Smooth muscle cell (in vitro differentiated cells): ENCODE data around the gene STAB1. TPM values are rescaled to one million over a fixed set of nuclear protein-coding genes. Genes with fewer than 3 reads are reported as not detected.

ENCODE experiments used
- DNase-seq: peaks from one replicate; lab custom pipeline; 2025; ENCODE audit not compliant: unreplicated experiment; lab: John Stamatoyannopoulos, UW
- H2AFZ ChIP-seq: fragments of 200-600 bp; sonication (generic); 2 replicates; pipeline ENCODE4 v1.6.0; 2016; ENCODE audit warnings: antibody characterized with exemption, low read depth, mild to moderate bottlenecking
- H3F3A ChIP-seq: fragments of 200-600 bp; sonication (generic); 2 replicates; pipeline ENCODE4 v1.6.0; 2017; ENCODE audit warnings: antibody characterized with exemption, low read depth
- H3K27ac ChIP-seq: fragments of 200-600 bp; sonication (generic); 2 replicates; pipeline ENCODE4 v1.5.1; 2016; ENCODE audit warnings: low read depth, mild to moderate bottlenecking
- H3K27me3 ChIP-seq: fragments of 200-600 bp; sonication (generic); 2 replicates; pipeline ENCODE4 v1.6.1; 2016; ENCODE audit warnings: low read depth, mild to moderate bottlenecking
- H3K36me3 ChIP-seq: fragments of 200-600 bp; sonication (generic); 2 replicates; pipeline ENCODE4 v1.5.1; 2016; ENCODE audit warnings: low read depth
- H3K4me1 ChIP-seq: fragments of 200-600 bp; sonication (generic); 2 replicates; pipeline ENCODE4 v1.5.1; 2016; ENCODE audit warnings: low read depth
- H3K4me2 ChIP-seq: fragments of 200-600 bp; sonication (generic); 2 replicates; pipeline ENCODE4 v1.6.0; 2016; ENCODE audit warnings: mild to moderate bottlenecking
- H3K4me3 ChIP-seq: fragments of 200-600 bp; sonication (generic); 2 replicates; pipeline ENCODE4 v1.5.1; 2016; ENCODE audit warnings: mild to moderate bottlenecking
- H3K79me2 ChIP-seq: fragments of 200-600 bp; sonication (generic); 2 replicates; pipeline ENCODE4 v1.6.0; 2016; ENCODE audit warnings: low read depth, mild to moderate bottlenecking
- H3K9ac ChIP-seq: fragments of 200-600 bp; sonication (generic); 2 replicates; pipeline ENCODE4 v1.6.0; 2016; ENCODE audit warnings: low read depth
- H3K9me3 ChIP-seq: fragments of 200-600 bp; sonication (generic); replicated peaks from 2 replicates; pipeline ENCODE4 v1.5.1; 2016; ENCODE audit warnings: low read depth
- H4K20me1 ChIP-seq: fragments of 200-600 bp; sonication (generic); 2 replicates; pipeline ENCODE4 v1.6.0; 2016; ENCODE audit warnings: low read depth
- CTCF ChIP-seq: fragments of 200-600 bp; sonication (generic); IDR thresholded peaks from 2 replicates; pipeline ENCODE4 v1.5.1; 2017; ENCODE audit warnings: borderline replicate concordance, mild to moderate bottlenecking, antibody characterized with exemption; ENCODE audit not compliant: insufficient read depth, poor library complexity, severe bottlenecking
- WGBS: methylation state at CpG from one replicate; pipeline ENCODE4 v1.1.7; 2016; ENCODE audit warnings: low lambda C conversion rate; 5-methylcytosine and 5-hydroxymethylcytosine counted together
- polyA plus RNA-seq: library from polyadenylated mRNA; unstranded; fragments of >200 nt; fragmentation: Nextera tagmentation; extraction: Ambion mirVana; gene quantifications from 2 replicates; pipeline ENCODE4 v1.2.1, GENCODE V29; 2016
- small RNA-seq: library from RNA; depleted of rRNA; stranded (forward); fragments of <200 nt; gene quantifications from one replicate; pipeline ENCODE3, GENCODE V24; 2014
- total RNA-seq: library from RNA; depleted of rRNA; stranded (reverse); fragments of >200 nt; gene quantifications from 2 replicates; pipeline ENCODE4 v1.2.3, GENCODE V29; 2014

STAB1 gene
- total and polyA plus RNA-seq, 2 experiments from 2014 or later = 0.22 to 0.25 TPM

GRCh38 chr3:52570076-52570475, 74.9 kb downstream of the STAB1 start:
- no peak overlapping the region for H3K4me2 ChIP-seq
- H3K27me3 ChIP-seq = no peaks in the 10 kb centered on the region
- no peak overlapping the region for H3K27ac ChIP-seq

GRCh38 chr3:52572221-52572620, 77.1 kb downstream of the STAB1 start:
- Histone ChIP-seq H3K36me3 (peaks cover 15% of the 10 kb centered on the region), H3F3A (no peaks in the 10 kb centered on the region), H3K9ac (no peak overlapping the region), H3K4me3 (no peak overlapping the region), H3K9me3 (no peaks in the 10 kb centered on the region), H3K79me2 (no peaks in the 10 kb centered on the region), H3K27me3 (no peaks in the 10 kb centered on the region), H3K27ac (no peak overlapping the region), H4K20me1 (no peaks in the 10 kb centered on the region), H3K4me2 (no peak overlapping the region), H3K4me1 (no peaks in the 10 kb centered on the region), H2AFZ (no peak overlapping the region)
- 84% methylated on average over 6 of the region's 6 CpGs for WGBS
- no peak for TF ChIP-seq CTCF
- DNase-seq = no peak

More at GRCh38 chr3:52570076-52570475, 74.9 kb downstream of the STAB1 start:
- Histone ChIP-seq H3K4me1 (no peaks in the 10 kb centered on the region), H2AFZ (no peak overlapping the region), H3F3A (no peaks in the 10 kb centered on the region), H3K36me3 (peaks cover 4% of the 10 kb centered on the region), H4K20me1 (no peaks in the 10 kb centered on the region), H3K79me2 (no peaks in the 10 kb centered on the region), H3K9me3 (no peaks in the 10 kb centered on the region), H3K9ac (no peak overlapping the region), H3K4me3 (no peak overlapping the region)
- no peak for DNase-seq
- TF ChIP-seq CTCF = no peak
- WGBS = 80% methylated on average over 4 of the region's 4 CpGs

Small RNA genes within 50 kb of the gene (small RNA-seq; reads per million reads assigned to genes)
- gene RNU6-856P = not detected
- gene RNU6ATAC16P = not detected

Other genes with a start within 250 kb of the STAB1 start
- 6.0 and 7.0 TPM in 2 replicates for gene PPM1M, start 249.6 kb upstream of the STAB1 start, total RNA-seq
- gene PPM1M, start 249.6 kb upstream of the STAB1 start, polyA plus RNA-seq = 11.0 and 11.9 TPM in 2 replicates
- 48.3 and 48.6 TPM in 2 replicates for gene WDR82, start 216.7 kb upstream of the STAB1 start, total RNA-seq
- 26.1 and 28.6 TPM in 2 replicates for gene WDR82, start 216.7 kb upstream of the STAB1 start, polyA plus RNA-seq
- 3.3 and 4.4 TPM in 2 replicates for gene GLYCTK, start 207.5 kb upstream of the STAB1 start, total RNA-seq
- 3.8 and 5.4 TPM in 2 replicates for gene GLYCTK, start 207.5 kb upstream of the STAB1 start, polyA plus RNA-seq
- 3.7 and 7.1 TPM in 2 replicates for gene DNAH1, start 179.0 kb upstream of the STAB1 start, total RNA-seq
- 0.54 and 2.1 TPM in 2 replicates for gene DNAH1, start 179.0 kb upstream of the STAB1 start, polyA plus RNA-seq
- gene BAP1, start 85.3 kb upstream of the STAB1 start, total RNA-seq = 39.2 and 40.0 TPM in 2 replicates
- 44.9 and 56.3 TPM in 2 replicates for gene BAP1, start 85.3 kb upstream of the STAB1 start, polyA plus RNA-seq
- 0.90 and 7.1 TPM in 2 replicates for gene PHF7, start 84.7 kb upstream of the STAB1 start, total RNA-seq
- 3.6 and 5.2 TPM in 2 replicates for gene PHF7, start 84.7 kb upstream of the STAB1 start, polyA plus RNA-seq
- 0.09 and 0.31 TPM in 2 replicates for gene SEMA3G, start 50.2 kb upstream of the STAB1 start, total RNA-seq
- gene SEMA3G, start 50.2 kb upstream of the STAB1 start, polyA plus RNA-seq = 0.09 TPM in 1 of 2 replicates, not detected in the other
- 4.2 and 5.9 TPM in 2 replicates for gene TNNC1, start 41.3 kb upstream of the STAB1 start, total RNA-seq
- gene TNNC1, start 41.3 kb upstream of the STAB1 start, polyA plus RNA-seq = 5.1 and 7.8 TPM in 2 replicates
- 55.2 and 56.1 TPM in 2 replicates for gene NISCH, start 39.7 kb upstream of the STAB1 start, total RNA-seq
- gene NISCH, start 39.7 kb upstream of the STAB1 start, polyA plus RNA-seq = 46.7 and 47.3 TPM in 2 replicates
- gene NT5DC2, start 38.5 kb downstream of the STAB1 start, total RNA-seq = 156 and 207 TPM in 2 replicates
- gene NT5DC2, start 38.5 kb downstream of the STAB1 start, polyA plus RNA-seq = 229 and 248 TPM in 2 replicates
- 0.76 and 0.90 TPM in 2 replicates for gene UQCC5, start 41.3 kb downstream of the STAB1 start, total RNA-seq
- 33.0 and 40.3 TPM in 2 replicates for gene UQCC5, start 41.3 kb downstream of the STAB1 start, polyA plus RNA-seq
- gene PBRM1, start 190.6 kb downstream of the STAB1 start, total RNA-seq = 56.4 and 62.8 TPM in 2 replicates
- gene PBRM1, start 190.6 kb downstream of the STAB1 start, polyA plus RNA-seq = 27.6 and 28.9 TPM in 2 replicates
- gene GNL3, start 190.7 kb downstream of the STAB1 start, total RNA-seq = 131 and 146 TPM in 2 replicates
- gene GNL3, start 190.7 kb downstream of the STAB1 start, polyA plus RNA-seq = 89.4 and 106 TPM in 2 replicates
- gene GLT8D1, start 210.5 kb downstream of the STAB1 start, total RNA-seq = 110 and 151 TPM in 2 replicates
- 126 and 133 TPM in 2 replicates for gene GLT8D1, start 210.5 kb downstream of the STAB1 start, polyA plus RNA-seq
- 301 and 409 TPM in 2 replicates for gene SPCS1, start 210.8 kb downstream of the STAB1 start, total RNA-seq
- 328 and 329 TPM in 2 replicates for gene SPCS1, start 210.8 kb downstream of the STAB1 start, polyA plus RNA-seq